HG03064 (cell line): ENCODE results near the gene RPRD1B.

Experiments
- ATAC-seq: cut with Tn5 transposase; IDR thresholded peaks from one replicate; pipeline ENCODE4 v1.9.1; 2021; ENCODE audit warnings: low read depth; ENCODE audit not compliant: unreplicated experiment

The RPRD1B gene

GRCh38 chr20:38033330-38034107, at the start of gene RPRD1B, which contains the start of gene TTI1:
Gene RPRD1B, plus strand, starts transcription at chr20:38033746. Its CDS starts 202 bp downstream, at chr20:38033948.
Gene TTI1, minus strand, starts transcription at chr20:38033456. Its CDS starts 19,640 bp downstream, at chr20:38013816.
- ATAC-seq = no peak

DNA sequence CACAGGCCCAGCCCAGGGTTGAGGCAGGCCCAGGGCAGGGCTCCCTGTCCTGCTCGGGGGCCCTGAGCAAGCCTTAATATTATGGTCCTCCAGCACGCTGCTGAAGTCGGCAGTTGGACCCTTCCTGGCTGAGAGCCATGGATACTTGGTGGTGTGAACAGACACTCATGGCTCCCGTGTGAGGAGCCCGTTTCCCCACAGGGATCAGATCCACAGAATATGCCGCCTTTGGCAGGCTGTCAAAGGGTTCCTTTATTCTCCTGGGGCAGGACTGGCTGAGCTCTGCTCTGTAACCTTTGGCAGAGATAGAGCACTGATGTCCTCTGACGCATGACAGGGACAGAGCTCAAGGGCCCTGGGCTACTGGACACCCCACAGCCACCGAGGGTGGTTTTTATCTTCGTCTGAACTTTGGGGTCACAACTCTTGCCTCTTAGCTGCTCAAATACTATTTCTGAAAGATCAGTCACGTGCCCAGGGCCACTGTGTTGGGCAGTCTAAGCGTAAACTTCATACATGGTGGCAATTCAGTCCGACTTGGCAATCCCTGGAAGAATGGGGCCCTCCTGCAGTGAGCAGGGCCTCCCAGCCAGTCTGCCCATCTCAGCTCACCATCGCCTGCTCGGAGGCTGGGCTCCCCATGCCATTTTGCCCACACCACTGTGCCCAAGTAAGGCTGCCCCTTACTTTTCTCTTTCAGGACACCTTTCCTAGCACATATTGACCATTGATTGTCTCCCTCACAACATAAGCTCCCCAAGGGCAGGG, 49.3 kb upstream of the RPRD1B start:
- ATAC-seq = no peak

- no peak for ATAC-seq
These were observed 47.3 kb upstream of the RPRD1B start for GRCh38 chr20:37986044-37986858.

DNA sequence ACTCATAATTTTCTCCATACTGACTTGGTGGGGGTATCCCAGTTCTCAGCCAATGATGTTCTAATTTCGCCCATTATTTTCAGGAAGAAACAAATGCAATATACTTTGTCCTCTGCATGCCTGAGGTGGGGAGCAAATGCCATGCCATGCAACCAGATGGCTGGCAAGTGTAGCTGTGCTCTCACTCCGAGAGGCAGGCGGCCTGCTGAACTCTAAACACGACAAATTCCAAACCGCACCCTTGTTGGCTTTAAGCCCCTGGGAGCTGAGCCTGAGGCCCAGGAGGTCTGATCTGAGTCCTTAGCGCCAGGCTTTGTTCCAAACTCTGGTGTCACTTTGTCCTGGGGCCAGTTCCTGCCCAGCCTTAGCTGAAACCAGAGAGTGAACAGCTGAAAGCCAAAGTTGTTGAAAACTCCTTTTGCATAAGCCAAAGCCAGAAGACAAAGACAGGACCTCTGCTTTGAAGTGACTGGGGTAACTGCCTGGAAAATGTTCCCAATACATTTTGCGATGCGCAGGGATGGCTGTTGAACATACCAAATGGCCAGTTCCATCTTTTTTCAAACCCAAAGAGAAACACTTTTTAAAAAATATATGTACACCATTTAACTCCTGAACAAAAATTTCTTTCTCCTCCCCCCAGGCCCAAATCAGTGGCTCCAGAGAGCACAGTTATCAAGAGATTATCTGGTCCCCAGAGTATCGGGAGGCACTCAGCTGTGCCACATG, 46.5 kb upstream of the RPRD1B start:
- ATAC-seq = no peak

DNA sequence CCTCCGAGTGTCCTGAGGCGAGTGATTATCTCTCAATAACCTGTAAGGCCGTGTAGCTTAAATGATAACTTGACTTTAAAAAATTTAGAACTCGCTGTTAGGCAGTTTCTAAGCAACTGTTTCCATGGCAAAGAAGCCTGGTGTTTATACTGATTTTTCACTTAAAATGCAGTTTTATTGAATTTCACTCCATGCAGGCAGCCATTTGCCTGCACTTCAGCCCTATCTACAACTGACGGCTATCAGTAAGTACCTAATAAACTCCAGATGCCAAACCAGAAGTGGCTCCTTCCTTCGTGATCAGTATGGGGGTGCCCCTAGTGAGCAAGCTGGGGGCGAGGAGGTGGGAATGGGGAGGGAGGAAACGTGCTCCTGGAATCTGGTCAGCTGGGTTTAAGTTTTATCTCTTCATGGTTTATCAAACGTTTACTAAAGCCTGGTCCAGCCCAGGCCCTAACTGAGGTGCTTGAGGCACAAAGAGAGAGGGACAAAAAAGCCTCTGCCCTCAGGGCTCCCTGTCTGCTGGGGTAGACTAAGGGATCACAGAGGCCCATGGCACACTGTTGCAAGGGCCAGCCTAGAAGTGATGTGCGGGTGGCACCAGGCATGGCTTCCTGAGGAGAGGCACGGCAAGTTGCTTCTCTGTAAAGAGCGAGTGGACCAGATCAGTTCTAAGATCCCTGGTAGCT, 45.8 kb upstream of the RPRD1B start:
- no peak for ATAC-seq

- ATAC-seq = no peak
These were observed 45.1 kb upstream of the RPRD1B start for GRCh38 chr20:37988306-37988954.

DNA sequence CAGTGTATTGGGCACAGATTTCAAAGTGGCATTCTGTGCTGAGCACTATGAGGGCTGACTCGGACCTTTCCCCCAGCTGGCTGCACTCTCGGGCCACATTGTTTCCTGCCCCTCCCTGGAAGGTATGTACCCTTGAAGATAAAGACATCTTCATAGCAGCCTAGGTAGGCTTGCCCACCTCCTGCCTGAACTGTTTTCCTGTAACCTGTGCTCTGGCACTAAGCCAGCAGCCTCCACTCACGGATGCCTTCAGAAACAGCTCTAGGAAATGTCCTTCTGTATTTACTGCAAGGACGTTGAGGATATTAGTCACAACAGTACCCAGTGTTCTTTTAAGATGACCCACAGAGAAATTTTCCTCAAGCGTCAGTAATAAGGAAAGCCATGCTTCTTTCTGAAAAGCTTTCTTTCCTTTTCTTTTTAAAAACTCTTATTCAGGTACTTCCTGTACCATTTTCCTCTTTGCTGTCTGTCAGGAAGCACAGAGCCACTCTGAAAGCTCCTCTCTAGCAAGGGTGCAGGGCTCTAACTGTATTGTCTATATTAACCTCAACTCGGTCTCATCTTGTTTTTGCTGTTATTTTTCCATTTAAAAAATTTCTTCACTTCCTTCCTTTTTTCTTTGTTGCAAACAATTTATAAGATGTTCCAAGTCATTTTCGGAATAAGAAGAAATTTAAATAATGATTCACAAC, 43.8 kb upstream of the RPRD1B start:
- ATAC-seq = no peak

- peak; percentile 73 for ATAC-seq
These were observed 42.9 kb upstream of the RPRD1B start for GRCh38 chr20:37990571-37991151.

- no peak for ATAC-seq
These were observed 42.2 kb upstream of the RPRD1B start for GRCh38 chr20:37991157-37991866.

DNA sequence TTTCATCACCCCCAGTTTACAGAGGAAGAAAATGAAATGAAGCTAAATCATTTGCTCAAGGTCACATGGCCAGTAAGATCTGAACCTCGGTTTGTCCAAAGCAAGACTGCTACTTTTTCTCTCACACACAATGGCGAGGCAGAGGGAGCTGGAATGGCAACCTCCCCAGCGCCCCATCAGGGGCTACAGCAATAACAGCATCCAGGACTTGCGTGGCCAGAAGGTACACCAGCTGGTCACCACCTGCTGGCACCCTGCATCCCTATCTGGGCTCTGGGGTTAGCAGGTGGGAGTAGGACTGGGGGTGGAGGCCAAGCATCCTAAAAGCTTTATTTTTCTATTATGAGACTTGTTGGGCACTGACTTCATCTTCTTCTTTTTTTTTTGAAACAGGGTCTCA, 41.6 kb upstream of the RPRD1B start:
- no peak for ATAC-seq

GRCh38 chr20:37992802-37993409, 40.6 kb upstream of the RPRD1B start:
- ATAC-seq = no peak

- no peak for ATAC-seq
These were observed 39.0 kb upstream of the RPRD1B start for GRCh38 chr20:37994512-37994911.

DNA sequence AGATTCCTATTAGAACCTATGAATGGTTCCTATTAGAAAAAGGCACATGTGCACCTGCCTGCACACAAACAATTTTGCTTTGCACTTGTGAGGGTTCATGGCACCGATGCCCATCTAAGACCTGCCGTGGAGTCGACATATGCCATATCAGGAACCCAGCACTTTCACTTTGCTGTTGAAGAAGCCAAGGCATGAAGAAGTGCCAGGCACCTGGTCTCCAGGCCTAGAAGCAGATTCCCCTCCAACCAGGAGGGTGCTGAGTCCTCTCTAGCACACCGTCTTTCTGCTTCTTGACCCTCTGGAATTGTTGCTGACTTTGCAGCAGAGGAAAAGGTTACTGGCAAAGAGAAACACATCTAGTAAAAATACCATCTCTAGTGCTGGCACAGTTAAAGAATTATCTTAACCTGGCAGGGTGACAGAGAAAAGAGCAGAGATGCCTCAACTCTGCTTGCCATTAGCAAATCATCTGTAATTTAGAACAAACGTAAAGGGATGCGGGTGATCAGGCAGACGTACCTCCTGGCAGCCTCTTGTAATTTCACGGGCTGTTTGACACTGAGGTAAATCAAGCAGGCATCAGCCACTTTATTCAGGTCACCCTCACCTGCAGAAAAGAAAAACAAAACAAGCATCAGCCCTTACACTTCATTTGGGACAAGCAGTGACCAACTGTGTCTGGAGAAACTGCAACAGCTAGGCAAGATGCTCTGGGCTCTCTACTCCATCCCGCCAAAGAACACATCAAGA, 37.5 kb upstream of the RPRD1B start:
- no peak for ATAC-seq

GRCh38 chr20:37997516-37997915, 36.0 kb upstream of the RPRD1B start:
- ATAC-seq = no peak

- no peak for ATAC-seq
These were observed 33.9 kb upstream of the RPRD1B start for GRCh38 chr20:37999526-38000263.

DNA sequence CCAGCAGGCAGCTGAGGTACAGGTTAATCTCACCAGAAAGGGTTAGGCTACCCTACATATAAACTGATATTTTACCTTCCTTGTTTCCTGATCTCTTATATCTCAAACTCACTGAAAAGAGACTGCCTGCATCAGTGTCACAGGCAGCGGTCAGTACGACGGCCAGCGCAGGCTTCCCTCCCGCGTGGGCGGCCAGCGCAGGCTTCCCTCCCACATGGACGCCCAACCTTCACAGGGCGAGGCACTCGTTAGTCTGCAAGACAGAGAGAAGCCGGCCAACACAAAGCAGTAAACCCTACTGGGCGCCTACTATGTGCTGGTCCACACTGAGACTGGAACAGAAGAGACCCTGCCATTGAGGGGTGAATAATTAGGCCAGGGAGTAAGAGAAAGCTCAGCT, 33.3 kb upstream of the RPRD1B start:
- no peak for ATAC-seq
